ENCODE data around the gene RPRD1B.

RPRD1B gene

GRCh38 chr20:38078084-38078483 lies 44.5 kb downstream of the RPRD1B start:
- Histone ChIP-seq H4K20me1 (ENCODE audit: insufficient read depth, low read length) (no peaks in the 10 kb centered on the region), H3K9me2 (ENCODE audit: low read depth, low read length) (no peaks in the 10 kb centered on the region), H3K79me2 (ENCODE audit: insufficient read depth, low read length) (peaks cover 10% of the 10 kb centered on the region), H3F3A (ENCODE audit: insufficient read depth, low read length) (no peaks in the 10 kb centered on the region), H3K4me3 (ENCODE audit: low read depth, low read length, poor library complexity, severe bottlenecking) (no peak overlapping the region), H3K9me3 (ENCODE audit: low read length) (peaks cover 25% of the 10 kb centered on the region), H2AFZ (ENCODE audit: low read length) (no peak overlapping the region), H3K36me3 (ENCODE audit: insufficient read depth, low read length) (peaks cover 99% of the 10 kb centered on the region), H3K27ac (ENCODE audit: low read depth, low read length, poor library complexity, severe bottlenecking) (no peak overlapping the region), H3K4me1 (ENCODE audit: insufficient read depth, low read length, severe bottlenecking) (no peaks in the 10 kb centered on the region), H3K4me2 (ENCODE audit: low read length) (no peak overlapping the region), H3K27me3 (ENCODE audit: insufficient read depth, low read length) (no peaks in the 10 kb centered on the region), H3K9ac (ENCODE audit: low read length) (no peak overlapping the region)
- TF ChIP-seq CTCF (IDR thresholded peaks at IDR 0.05; ENCODE audit: low read length) (no peak), EZH2 (IDR thresholded peaks at IDR 0.05; ENCODE audit: borderline replicate concordance, low read length) (no peak)

GRCh38 chr20:38079353-38079752 lies 45.8 kb downstream of the RPRD1B start:
- H3K4me2 ChIP-seq (ENCODE audit: low read length), result no peak overlapping the region

GRCh38 chr20:38081575-38081974 lies 48.0 kb downstream of the RPRD1B start:
- no peak overlapping the region for H3K9ac ChIP-seq (ENCODE audit: low read length)
- TF ChIP-seq EZH2 (IDR thresholded peaks at IDR 0.05; ENCODE audit: borderline replicate concordance, low read length) (no peak), CTCF (IDR thresholded peaks at IDR 0.05; ENCODE audit: low read length) (no peak)
- H3K36me3 ChIP-seq (ENCODE audit: insufficient read depth, low read length), result peaks cover 97% of the 10 kb centered on the region
- H4K20me1 ChIP-seq (ENCODE audit: insufficient read depth, low read length), result no peaks in the 10 kb centered on the region
- H3K4me2 ChIP-seq (ENCODE audit: low read length), result no peak overlapping the region
- no peaks in the 10 kb centered on the region for H3K9me2 ChIP-seq (ENCODE audit: low read depth, low read length)
- no peaks in the 10 kb centered on the region for H3F3A ChIP-seq (ENCODE audit: insufficient read depth, low read length)
- H3K4me1 ChIP-seq (ENCODE audit: insufficient read depth, low read length, severe bottlenecking), result no peaks in the 10 kb centered on the region
- no peak overlapping the region for H3K27ac ChIP-seq (ENCODE audit: low read depth, low read length, poor library complexity, severe bottlenecking)
- H3K27me3 ChIP-seq (ENCODE audit: insufficient read depth, low read length), result no peaks in the 10 kb centered on the region
- H3K4me3 ChIP-seq (ENCODE audit: low read depth, low read length, poor library complexity, severe bottlenecking), result no peak overlapping the region
- peaks cover 10% of the 10 kb centered on the region for H3K79me2 ChIP-seq (ENCODE audit: insufficient read depth, low read length)
- H3K9me3 ChIP-seq (ENCODE audit: low read length), result 0 out of 2 replicates have a peak, but pooled peaks cover 2% of the 10 kb centered on the region
- no peak overlapping the region for H2AFZ ChIP-seq (ENCODE audit: low read length)

More at GRCh38 chr20:38079353-38079752, 45.8 kb downstream of the RPRD1B start:
- H3K27ac ChIP-seq (ENCODE audit: low read depth, low read length, poor library complexity, severe bottlenecking), result no peak overlapping the region
- H3K4me3 ChIP-seq (ENCODE audit: low read depth, low read length, poor library complexity, severe bottlenecking), result no peak overlapping the region
- H3K4me1 ChIP-seq (ENCODE audit: insufficient read depth, low read length, severe bottlenecking), result no peaks in the 10 kb centered on the region
- H4K20me1 ChIP-seq (ENCODE audit: insufficient read depth, low read length), result no peaks in the 10 kb centered on the region
- H3K79me2 ChIP-seq (ENCODE audit: insufficient read depth, low read length), result peaks cover 10% of the 10 kb centered on the region
- no peaks in the 10 kb centered on the region for H3K27me3 ChIP-seq (ENCODE audit: insufficient read depth, low read length)
- no peaks in the 10 kb centered on the region for H3K9me2 ChIP-seq (ENCODE audit: low read depth, low read length)
- H3K36me3 ChIP-seq (ENCODE audit: insufficient read depth, low read length), result peaks cover 99% of the 10 kb centered on the region
- no peak overlapping the region for H3K9ac ChIP-seq (ENCODE audit: low read length)
- no peak for TF ChIP-seq CTCF (IDR thresholded peaks at IDR 0.05; ENCODE audit: low read length)
- TF ChIP-seq EZH2 (IDR thresholded peaks at IDR 0.05; ENCODE audit: borderline replicate concordance, low read length), result no peak
- no peaks in the 10 kb centered on the region for H3F3A ChIP-seq (ENCODE audit: insufficient read depth, low read length)
- no peak overlapping the region for H2AFZ ChIP-seq (ENCODE audit: low read length)
- H3K9me3 ChIP-seq (ENCODE audit: low read length), result peaks cover 18% of the 10 kb centered on the region

Data from OCI-LY1 (cell line).